ENCODE results near the gene EBP. TPM values are rescaled to one million over a fixed set of nuclear protein-coding genes. Genes with fewer than 3 reads are reported as not detected.

Gene EBP
- total RNA-seq, 1 donor from 2014 or later = 66.0 TPM

- FAIRE-seq = peak; percentile 92
- Histone ChIP-seq H3K27ac (ENCODE audit: low read depth, low read length) (peak within 1 kb of the TSS; percentile 99), H3K4me2 (ENCODE audit: low read length) (peak within 1 kb of the TSS; percentile 100), H3K9me3 (ENCODE audit: insufficient read depth, low read depth, low read length) (no peaks in the 10 kb centered on the region), H2AFZ (ENCODE audit: low read depth, low read length) (peak within 1 kb of the TSS; percentile 64), H3K4me1 (ENCODE audit: insufficient read depth, low read length) (peaks cover 26% of the 10 kb centered on the region), H3K4me3 (ENCODE audit: insufficient read depth, low read depth, low read length) (peak within 1 kb of the TSS; percentile 98), H3K36me3 (ENCODE audit: insufficient read depth, low read length) (peaks cover 22% of the 10 kb centered on the region), H3K27me3 (ENCODE audit: insufficient read depth, low read length) (no peaks in the 10 kb centered on the region), H3K79me2 (ENCODE audit: insufficient read depth, low read length) (peaks cover 34% of the 10 kb centered on the region), H4K20me1 (ENCODE audit: insufficient read depth, low read length) (peaks cover 33% of the 10 kb centered on the region), H3K9ac (ENCODE audit: low read length) (peak within 1 kb of the TSS; percentile 100)
- Mint-ChIP-seq H3K9me3 (ENCODE audit: unreplicated experiment) (no peaks in the 10 kb centered on the region), H3K27me3 (ENCODE audit: low read depth, unreplicated experiment) (no peaks in the 10 kb centered on the region), H3K36me3 (ENCODE audit: low read depth, unreplicated experiment) (peaks cover 10% of the 10 kb centered on the region), H3K4me1 (ENCODE audit: low read depth, unreplicated experiment) (peaks cover 6% of the 10 kb centered on the region), H3K27ac (ENCODE audit: unreplicated experiment) (peak within 1 kb of the TSS; percentile 100), H3K4me3 (ENCODE audit: unreplicated experiment) (peak within 1 kb of the TSS; percentile 94)
- DNase-seq (ENCODE audit: low read depth) = peak; percentile 86
- TF ChIP-seq CTCF (IDR thresholded peaks at IDR 0.05; ENCODE audit: insufficient read depth, low read depth, low read length) = peak; percentile 9
- no peak for TF ChIP-seq EZH2 (IDR thresholded peaks at IDR 0.05; ENCODE audit: insufficient read depth, low read length)
These were observed 53.0 kb downstream of the EBP start, which contains the start of gene RBM3 for GRCh38 chrX:48574270-48575266. TSS of gene RBM3 (plus strand) at chrX:48574484. CDS start at chrX:48575181, 697 bp downstream.

GRCh38 chrX:48575642-48576041 lies 54.0 kb downstream of the EBP start:
- peaks cover 39% of the 10 kb centered on the region for H4K20me1 ChIP-seq (ENCODE audit: insufficient read depth, low read length)
- H3K4me3 ChIP-seq (ENCODE audit: insufficient read depth, low read depth, low read length) = peak overlapping the region; percentile 98
- peaks cover 22% of the 10 kb centered on the region for H3K4me1 ChIP-seq (ENCODE audit: insufficient read depth, low read length)
- H3K36me3 ChIP-seq (ENCODE audit: insufficient read depth, low read length) = peaks cover 22% of the 10 kb centered on the region
- Mint-ChIP-seq H3K9me3 (ENCODE audit: unreplicated experiment) (no peaks in the 10 kb centered on the region), H3K27me3 (ENCODE audit: low read depth, unreplicated experiment) (no peaks in the 10 kb centered on the region), H3K4me3 (ENCODE audit: unreplicated experiment) (peak overlapping the region; percentile 94), H3K36me3 (ENCODE audit: low read depth, unreplicated experiment) (peaks cover 10% of the 10 kb centered on the region), H3K27ac (ENCODE audit: unreplicated experiment) (peak overlapping the region; percentile 100), H3K4me1 (ENCODE audit: low read depth, unreplicated experiment) (peaks cover 10% of the 10 kb centered on the region)
- no peak overlapping the region for H2AFZ ChIP-seq (ENCODE audit: low read depth, low read length)
- peak overlapping the region; percentile 100 for H3K9ac ChIP-seq (ENCODE audit: low read length)
- no peaks in the 10 kb centered on the region for H3K27me3 ChIP-seq (ENCODE audit: insufficient read depth, low read length)
- H3K9me3 ChIP-seq (ENCODE audit: insufficient read depth, low read depth, low read length) = no peaks in the 10 kb centered on the region
- peaks cover 34% of the 10 kb centered on the region for H3K79me2 ChIP-seq (ENCODE audit: insufficient read depth, low read length)
- TF ChIP-seq EZH2 (IDR thresholded peaks at IDR 0.05; ENCODE audit: insufficient read depth, low read length) (no peak), CTCF (IDR thresholded peaks at IDR 0.05; ENCODE audit: insufficient read depth, low read depth, low read length) (no peak)
- DNase-seq (ENCODE audit: low read depth) (no peak), FAIRE-seq (no peak)
- peak overlapping the region; percentile 100 for H3K4me2 ChIP-seq (ENCODE audit: low read length)
- H3K27ac ChIP-seq (ENCODE audit: low read depth, low read length) = peak overlapping the region; percentile 99
